ENCODE results near the gene MYL6B.

GRCh38 chr12:56107242-56107641 lies 45.1 kb upstream of the MYL6B start:
- TF ChIP-seq CTCF (conservative IDR thresholded peaks at IDR 0.05; ENCODE audit: low read depth, low read length) (no peak), MAZ (IDR thresholded peaks at IDR 0.05; ENCODE audit: borderline replicate concordance, low read depth, low read length) (no peak), POLR2A (IDR thresholded peaks at IDR 0.05; ENCODE audit: low read depth, low read length) (no peak), MAFK (IDR thresholded peaks at IDR 0.05; ENCODE audit: low read depth, low read length) (no peak), RFX5 (IDR thresholded peaks at IDR 0.05; ENCODE audit: low read depth, low read length) (no peak), SMC3 (IDR thresholded peaks at IDR 0.05; ENCODE audit: low read depth, low read length) (no peak)
- TF ChIP-seq, protein P1, sequence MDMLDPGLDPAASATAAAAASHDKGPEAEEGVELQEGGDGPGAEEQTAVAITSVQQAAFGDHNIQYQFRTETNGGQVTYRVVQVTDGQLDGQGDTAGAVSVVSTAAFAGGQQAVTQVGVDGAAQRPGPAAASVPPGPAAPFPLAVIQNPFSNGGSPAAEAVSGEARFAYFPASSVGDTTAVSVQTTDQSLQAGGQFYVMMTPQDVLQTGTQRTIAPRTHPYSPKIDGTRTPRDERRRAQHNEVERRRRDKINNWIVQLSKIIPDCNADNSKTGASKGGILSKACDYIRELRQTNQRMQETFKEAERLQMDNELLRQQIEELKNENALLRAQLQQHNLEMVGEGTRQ (IDR thresholded peaks at IDR 0.05; ENCODE audit: low read depth, low read length) = no peak
- TF ChIP-seq, protein P2, sequence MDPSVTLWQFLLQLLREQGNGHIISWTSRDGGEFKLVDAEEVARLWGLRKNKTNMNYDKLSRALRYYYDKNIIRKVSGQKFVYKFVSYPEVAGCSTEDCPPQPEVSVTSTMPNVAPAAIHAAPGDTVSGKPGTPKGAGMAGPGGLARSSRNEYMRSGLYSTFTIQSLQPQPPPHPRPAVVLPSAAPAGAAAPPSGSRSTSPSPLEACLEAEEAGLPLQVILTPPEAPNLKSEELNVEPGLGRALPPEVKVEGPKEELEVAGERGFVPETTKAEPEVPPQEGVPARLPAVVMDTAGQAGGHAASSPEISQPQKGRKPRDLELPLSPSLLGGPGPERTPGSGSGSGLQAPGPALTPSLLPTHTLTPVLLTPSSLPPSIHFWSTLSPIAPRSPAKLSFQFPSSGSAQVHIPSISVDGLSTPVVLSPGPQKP (IDR thresholded peaks at IDR 0.05; ENCODE audit: borderline replicate concordance, low read depth, low read length) = no peak

Data from IMR-90 (cell line).